Measurements from ENCODE around the gene RUNX2. TPM values are rescaled to one million over a fixed set of nuclear protein-coding genes. Genes with fewer than 3 reads are reported as not detected.

The RUNX2 gene
- total and polyA plus RNA-seq, 10 of the 15 experiments (the other 5 are each of a cell fraction or from before 2014, with no cell fraction given), result 0.01 to 0.77 (median 0.15) TPM; not detected in 3

DNA sequence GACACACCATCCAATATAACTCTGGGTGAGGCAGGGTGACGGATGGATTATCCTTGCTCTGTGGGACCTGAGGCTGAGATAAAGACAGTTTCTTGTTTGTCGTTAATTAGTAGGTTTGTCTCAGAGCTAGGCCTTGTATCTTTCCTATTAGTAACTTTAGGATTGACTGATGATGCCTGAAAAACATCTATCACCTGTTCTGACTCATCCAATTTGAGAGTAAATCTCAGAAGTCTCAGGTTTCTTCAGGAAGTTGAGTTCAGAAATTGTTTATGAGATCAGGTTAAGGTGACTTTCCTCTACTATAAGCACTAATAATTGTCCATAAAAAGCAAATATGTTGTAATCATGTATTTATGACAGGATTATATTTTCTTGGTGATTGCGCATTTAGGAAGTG lies 179.1 kb downstream of the RUNX2 start:
- intact Hi-C loops (cut with micrococcal nuclease; ENCODE audit: unreplicated experiment) (no loop called here), in situ Hi-C loops (cut with MboI) (no loop called here)
- WGBS (ENCODE audit: insufficient coverage, insufficient replicate concordance, low lambda C conversion rate, missing lambda C conversion rate), result 70% methylated on average over 3 of the region's 3 CpGs
- Histone ChIP-seq H3K27me3 (replicated peaks in 1 of 2; ENCODE audit: control insufficient read depth in 2 of 2, insufficient read depth in 2 of 2, low read length in 1 of 2) (no peaks in the 10 kb centered on the region; a peak in 1 of 4 replicates), H3K79me2 (ENCODE audit: control insufficient read depth, insufficient read depth, low read length) (no peaks in the 10 kb centered on the region), H3K4me2 (ENCODE audit: control insufficient read depth, insufficient read depth) (no peak overlapping the region), H3K27ac (ENCODE audit: control insufficient read depth, insufficient read depth) (no peak overlapping the region), H4K20me1 (ENCODE audit: control insufficient read depth, insufficient read depth) (no peaks in the 10 kb centered on the region), H3K9me3 (replicated peaks; ENCODE audit: control insufficient read depth, insufficient read depth, low read length) (no peaks in the 10 kb centered on the region), H3K36me3 (ENCODE audit: control insufficient read depth in 2 of 2, insufficient read depth in 2 of 2, low read length in 1 of 2) (no peaks in the 10 kb centered on the region), H2AFZ (ENCODE audit: control insufficient read depth, low read depth, low read length) (no peak overlapping the region), H3K4me3 (no peak overlapping the region), H3K9ac (ENCODE audit: control insufficient read depth, insufficient read depth, low read length) (no peak overlapping the region), H3K4me1 (ENCODE audit: control insufficient read depth, insufficient read depth, low read length) (no peaks in the 10 kb centered on the region)
- no TSS peak for BruUV-seq (replicated peaks)
- SMC1A ChIA-PET (ENCODE audit: uncharacterized antibody, unreplicated experiment), result no interaction called here
- FAIRE-seq, result no peak
- TF ChIP-seq CBFB (IDR thresholded peaks at IDR 0.05; ENCODE audit: low read depth) (no peak), MEF2A (IDR thresholded peaks at IDR 0.05; ENCODE audit: insufficient read depth, low read depth, low read length) (no peak)
- RAD21 ChIA-PET (ENCODE audit: unreplicated experiment), result no interaction called here
- no peak for ATAC-seq
- POLR2A ChIA-PET, result no interaction called here
- CTCF ChIA-PET, result no interaction called here
- DNase-seq (ENCODE audit: low read depth, low spot score), result no peak

DNA sequence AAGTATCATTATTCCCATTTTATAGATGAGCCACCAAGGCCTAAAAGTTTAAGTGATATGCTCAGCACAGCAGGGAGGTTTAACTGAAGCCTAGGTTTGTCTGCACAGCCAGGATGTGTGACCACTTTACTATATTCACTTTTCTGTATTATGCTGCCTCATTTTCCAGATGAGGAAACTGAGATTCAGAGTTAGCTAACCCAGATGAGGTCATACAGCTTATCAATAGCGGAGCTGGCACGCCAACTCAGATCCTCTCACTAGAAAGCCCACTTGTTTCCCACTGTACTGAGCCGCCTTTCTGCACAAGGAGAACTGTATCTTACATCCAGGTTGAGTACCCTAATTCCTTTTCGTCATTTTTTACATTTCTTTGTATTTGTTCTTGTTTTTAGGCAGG lies 181.3 kb downstream of the RUNX2 start:
- Histone ChIP-seq H3K9me3 (replicated peaks; ENCODE audit: control insufficient read depth, insufficient read depth, low read length) (no peaks in the 10 kb centered on the region), H3K4me2 (ENCODE audit: control insufficient read depth, insufficient read depth) (no peak overlapping the region), H3K79me2 (ENCODE audit: control insufficient read depth, insufficient read depth, low read length) (no peaks in the 10 kb centered on the region), H3K27me3 (replicated peaks in 1 of 2; ENCODE audit: control insufficient read depth in 2 of 2, insufficient read depth in 2 of 2, low read length in 1 of 2) (no peaks in the 10 kb centered on the region), H3K9ac (ENCODE audit: control insufficient read depth, insufficient read depth, low read length) (no peak overlapping the region), H3K4me1 (ENCODE audit: control insufficient read depth, insufficient read depth, low read length) (no peaks in the 10 kb centered on the region), H3K36me3 (ENCODE audit: control insufficient read depth in 2 of 2, insufficient read depth in 2 of 2, low read length in 1 of 2) (no peaks in the 10 kb centered on the region), H2AFZ (ENCODE audit: control insufficient read depth, low read depth, low read length) (no peak overlapping the region), H3K27ac (ENCODE audit: control insufficient read depth, insufficient read depth) (no peak overlapping the region), H3K4me3 (no peak overlapping the region), H4K20me1 (ENCODE audit: control insufficient read depth, insufficient read depth) (no peaks in the 10 kb centered on the region)
- RAD21 ChIA-PET (ENCODE audit: unreplicated experiment), result no interaction called here
- DNase-seq (ENCODE audit: low read depth, low spot score) (no peak), ATAC-seq (no peak), FAIRE-seq (no peak)
- in situ Hi-C loops (cut with MboI) (no loop called here), intact Hi-C loops (cut with micrococcal nuclease; ENCODE audit: unreplicated experiment) (no loop called here)
- 47% methylated on average over 4 of the region's 4 CpGs for WGBS (ENCODE audit: insufficient coverage, insufficient replicate concordance, low lambda C conversion rate, missing lambda C conversion rate)
- CTCF ChIA-PET, result no interaction called here
- POLR2A ChIA-PET, result no interaction called here
- SMC1A ChIA-PET (ENCODE audit: uncharacterized antibody, unreplicated experiment), result no interaction called here
- no TSS peak for BruUV-seq (replicated peaks)
- no peak for TF ChIP-seq JUNB (IDR thresholded peaks at IDR 0.05)
- no peak for TF ChIP-seq POLR2AphosphoS5 (IDR thresholded peaks at IDR 0.05; ENCODE audit: low read length)
- TF ChIP-seq, protein P1, sequence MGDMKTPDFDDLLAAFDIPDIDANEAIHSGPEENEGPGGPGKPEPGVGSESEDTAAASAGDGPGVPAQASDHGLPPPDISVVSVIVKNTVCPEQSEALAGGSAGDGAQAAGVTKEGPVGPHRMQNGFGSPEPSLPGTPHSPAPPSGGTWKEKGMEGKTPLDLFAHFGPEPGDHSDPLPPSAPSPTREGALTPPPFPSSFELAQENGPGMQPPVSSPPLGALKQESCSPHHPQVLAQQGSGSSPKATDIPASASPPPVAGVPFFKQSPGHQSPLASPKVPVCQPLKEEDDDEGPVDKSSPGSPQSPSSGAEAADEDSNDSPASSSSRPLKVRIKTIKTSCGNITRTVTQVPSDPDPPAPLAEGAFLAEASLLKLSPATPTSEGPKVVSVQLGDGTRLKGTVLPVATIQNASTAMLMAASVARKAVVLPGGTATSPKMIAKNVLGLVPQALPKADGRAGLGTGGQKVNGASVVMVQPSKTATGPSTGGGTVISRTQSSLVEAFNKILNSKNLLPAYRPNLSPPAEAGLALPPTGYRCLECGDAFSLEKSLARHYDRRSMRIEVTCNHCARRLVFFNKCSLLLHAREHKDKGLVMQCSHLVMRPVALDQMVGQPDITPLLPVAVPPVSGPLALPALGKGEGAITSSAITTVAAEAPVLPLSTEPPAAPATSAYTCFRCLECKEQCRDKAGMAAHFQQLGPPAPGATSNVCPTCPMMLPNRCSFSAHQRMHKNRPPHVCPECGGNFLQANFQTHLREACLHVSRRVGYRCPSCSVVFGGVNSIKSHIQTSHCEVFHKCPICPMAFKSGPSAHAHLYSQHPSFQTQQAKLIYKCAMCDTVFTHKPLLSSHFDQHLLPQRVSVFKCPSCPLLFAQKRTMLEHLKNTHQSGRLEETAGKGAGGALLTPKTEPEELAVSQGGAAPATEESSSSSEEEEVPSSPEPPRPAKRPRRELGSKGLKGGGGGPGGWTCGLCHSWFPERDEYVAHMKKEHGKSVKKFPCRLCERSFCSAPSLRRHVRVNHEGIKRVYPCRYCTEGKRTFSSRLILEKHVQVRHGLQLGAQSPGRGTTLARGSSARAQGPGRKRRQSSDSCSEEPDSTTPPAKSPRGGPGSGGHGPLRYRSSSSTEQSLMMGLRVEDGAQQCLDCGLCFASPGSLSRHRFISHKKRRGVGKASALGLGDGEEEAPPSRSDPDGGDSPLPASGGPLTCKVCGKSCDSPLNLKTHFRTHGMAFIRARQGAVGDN (IDR thresholded peaks at IDR 0.05), result no peak
- TF ChIP-seq EZH2 (IDR thresholded peaks at IDR 0.05; ENCODE audit: borderline replicate concordance, control insufficient read depth, low read depth, low read length), result no peak
- TF ChIP-seq, protein P2, sequence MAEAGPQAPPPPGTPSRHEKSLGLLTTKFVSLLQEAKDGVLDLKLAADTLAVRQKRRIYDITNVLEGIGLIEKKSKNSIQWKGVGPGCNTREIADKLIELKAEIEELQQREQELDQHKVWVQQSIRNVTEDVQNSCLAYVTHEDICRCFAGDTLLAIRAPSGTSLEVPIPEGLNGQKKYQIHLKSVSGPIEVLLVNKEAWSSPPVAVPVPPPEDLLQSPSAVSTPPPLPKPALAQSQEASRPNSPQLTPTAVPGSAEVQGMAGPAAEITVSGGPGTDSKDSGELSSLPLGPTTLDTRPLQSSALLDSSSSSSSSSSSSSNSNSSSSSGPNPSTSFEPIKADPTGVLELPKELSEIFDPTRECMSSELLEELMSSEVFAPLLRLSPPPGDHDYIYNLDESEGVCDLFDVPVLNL (IDR thresholded peaks at IDR 0.05; ENCODE audit: low read depth, low read length), result no peak
- no peak for TF ChIP-seq ZZZ3 (IDR thresholded peaks at IDR 0.05; ENCODE audit: control insufficient read depth, insufficient read length, low read depth)
- TF ChIP-seq ZNF384 (IDR thresholded peaks at IDR 0.05; ENCODE audit: borderline replicate concordance, low read depth, low read length), result no peak
- no peak for TF ChIP-seq RFX5 (IDR thresholded peaks at IDR 0.05; ENCODE audit: low read depth, low read length)
- TF ChIP-seq GABPA (IDR thresholded peaks at IDR 0.05; ENCODE audit: low read depth), result no peak
- no peak for TF ChIP-seq ZNF207 (IDR thresholded peaks at IDR 0.05; ENCODE audit: borderline replicate concordance)
- TF ChIP-seq SREBF1 (IDR thresholded peaks at IDR 0.05; ENCODE audit: low read length), result no peak
